IMR-90 (cell line): ENCODE measurements around the gene SCN8A. TPM values are rescaled to one million over a fixed set of nuclear protein-coding genes. Genes with fewer than 3 reads are reported as not detected.

Experiments
- ATAC-seq: fragments of 200-7000 bp; cut with Tn5 transposase; 2 replicates; pipeline ENCODE4 v1.9.1; 2020; ENCODE audit warnings: low read depth, mild to moderate bottlenecking, moderate library complexity
- BruUV-seq: library from RNA; stranded (reverse); fragments of 400-500 nt; replicated peaks from 2 replicates; lab custom pipeline; 2021; lab: Mats Ljungman, UMichigan
- CTCF ChIA-PET: fragments of 300-600 bp; formaldehyde crosslinking; extraction: SDS; loops from one replicate; lab custom pipeline; 2021; ENCODE audit warnings: antibody characterized with exemption; lab: Yijun Ruan, JAX
- POLR2A ChIA-PET: fragments of 300-600 bp; sonication (Branson Sonifier 250); formaldehyde crosslinking; loops from one replicate; lab custom pipeline; 2022; ENCODE audit warnings: antibody characterized with exemption; ENCODE audit not compliant: unreplicated experiment; lab: Charles Lee
- DNase-seq: peaks from one replicate; pipeline ENCODE4 v3.0.0; 2013
- H2AFZ ChIP-seq: replicated peaks from 2 replicates; pipeline ENCODE3; 2013; ENCODE audit warnings: low read length, mild to moderate bottlenecking; ENCODE audit not compliant: poor library complexity
- H2AK5ac ChIP-seq: 2 replicates; pipeline ENCODE4 v1.6.1; 2013; ENCODE audit warnings: low read depth, low read length, inconsistent platforms
- H2AK9ac ChIP-seq: replicated peaks from 2 replicates; pipeline ENCODE3; 2013; ENCODE audit warnings: mild to moderate bottlenecking, low read depth, low read length, moderate library complexity; ENCODE audit not compliant: poor library complexity
- H2BK120ac ChIP-seq: 2 replicates; pipeline ENCODE4 v1.6.1; 2013; ENCODE audit warnings: low read depth, low read length, inconsistent platforms
- H2BK15ac ChIP-seq: 3 replicates; pipeline ENCODE4 v1.6.1; 2013; ENCODE audit warnings: low read depth, low read length, inconsistent platforms
- H2BK20ac ChIP-seq: 2 replicates; pipeline ENCODE4 v1.6.1; 2013; ENCODE audit warnings: low read depth, mild to moderate bottlenecking, inconsistent platforms, low read length, moderate library complexity
- H2BK5ac ChIP-seq: 2 replicates; pipeline ENCODE4 v1.6.1; 2013; ENCODE audit warnings: mild to moderate bottlenecking, low read depth, low read length, inconsistent platforms; ENCODE audit not compliant: poor library complexity, severe bottlenecking
- H3K14ac ChIP-seq: replicated peaks from 2 replicates; pipeline ENCODE4 v1.6.1; 2013; ENCODE audit warnings: low read depth, low read length, inconsistent platforms
- H3K18ac ChIP-seq: 2 replicates; pipeline ENCODE4 v1.6.1; 2013; ENCODE audit warnings: low read depth, low read length, control low read depth
- H3K23ac ChIP-seq: 2 replicates; pipeline ENCODE4 v1.6.1; 2013; ENCODE audit warnings: low read depth, low read length, inconsistent platforms
- H3K27ac ChIP-seq: 2 replicates; pipeline ENCODE4 v1.5.1; 2013; ENCODE audit warnings: mild to moderate bottlenecking, control low read depth, low read length; ENCODE audit not compliant: insufficient read depth
- H3K27me3 ChIP-seq: 2 replicates; pipeline ENCODE4 v1.6.1; 2013; ENCODE audit warnings: low read length; ENCODE audit not compliant: control insufficient read depth, insufficient read depth
- H3K36me3 ChIP-seq: 2 replicates; pipeline ENCODE4 v1.6.1; 2013; ENCODE audit warnings: low read length, mixed read lengths; ENCODE audit not compliant: control insufficient read depth, insufficient read depth
- H3K4ac ChIP-seq: 2 replicates; pipeline ENCODE4 v1.6.1; 2013; ENCODE audit warnings: low read depth, low read length, inconsistent platforms
- H3K4me1 ChIP-seq: 2 replicates; pipeline ENCODE4 v1.6.1; 2013; ENCODE audit warnings: low read length, mixed read lengths; ENCODE audit not compliant: control insufficient read depth, insufficient read depth
- H3K4me2 ChIP-seq: 2 replicates; pipeline ENCODE4 v1.6.1; 2013; ENCODE audit warnings: low read depth, mild to moderate bottlenecking, control low read depth, low read length, moderate library complexity
- H3K4me3 ChIP-seq: 2 replicates; pipeline ENCODE4 v1.5.1; 2013; ENCODE audit warnings: low read depth, mild to moderate bottlenecking, control low read depth, low read length, moderate library complexity; ENCODE audit not compliant: insufficient read depth
- H3K56ac ChIP-seq: 2 replicates; pipeline ENCODE4 v1.6.1; 2013; ENCODE audit warnings: low read length, inconsistent platforms; ENCODE audit not compliant: insufficient read depth; ENCODE audit errors: extremely low read depth
- H3K79me1 ChIP-seq, 2 experiments: 2 replicates each; pipeline ENCODE4 v1.6.1; 2013; ENCODE audit warnings: low read length in 2 of 2, inconsistent platforms in 1 of 2, low read depth in 1 of 2
- H3K9ac ChIP-seq: 2 replicates; pipeline ENCODE4 v1.6.1; 2013; ENCODE audit warnings: low read depth, low read length, control low read depth
- H3K9me1 ChIP-seq: 2 replicates; pipeline ENCODE4 v1.6.1; 2013; ENCODE audit warnings: low read length, inconsistent platforms; ENCODE audit not compliant: insufficient read depth
- H3K9me3 ChIP-seq: 2 replicates; pipeline ENCODE4 v1.6.1; 2013; ENCODE audit warnings: low read length; ENCODE audit not compliant: control insufficient read depth, insufficient read depth
- H4K20me1 ChIP-seq: 2 replicates; pipeline ENCODE4 v1.6.1; 2013; ENCODE audit warnings: low read length, inconsistent platforms; ENCODE audit not compliant: insufficient read depth
- H4K5ac ChIP-seq: 2 replicates; pipeline ENCODE4 v1.6.1; 2013; ENCODE audit warnings: mild to moderate bottlenecking, low read depth, low read length, control low read depth
- H4K8ac ChIP-seq, 2 experiments: 2 replicates each; pipeline ENCODE4 v1.6.1; 2013; ENCODE audit warnings: low read depth in 2 of 2, low read length in 2 of 2, control low read depth in 1 of 2, inconsistent platforms in 1 of 2
- H4K91ac ChIP-seq: 2 replicates; pipeline ENCODE4 v1.6.1; 2013; ENCODE audit warnings: low read depth, low read length, inconsistent platforms; ENCODE audit not compliant: insufficient read depth
- BHLHE40 ChIP-seq: fragments of 150-350 bp; IDR thresholded peaks from 2 replicates; pipeline ENCODE4 v1.6.1; 2016; ENCODE audit warnings: mild to moderate bottlenecking, low read depth, low read length
- CEBPB ChIP-seq: IDR thresholded peaks from 2 replicates; pipeline ENCODE4 v1.6.1; 2012; ENCODE audit warnings: low read depth, low read length, improper control_type of control experiment
- CHD1 ChIP-seq: IDR thresholded peaks from 2 replicates; pipeline ENCODE4 v1.6.1; 2012; ENCODE audit warnings: low read depth, low read length, improper control_type of control experiment
- MAFK ChIP-seq: IDR thresholded peaks from 2 replicates; pipeline ENCODE4 v1.6.1; 2012; ENCODE audit warnings: low read depth, low read length, improper control_type of control experiment
- MAZ ChIP-seq: IDR thresholded peaks from 2 replicates; pipeline ENCODE4 v1.6.1; 2012; ENCODE audit warnings: low read depth, mild to moderate bottlenecking, low read length, improper control_type of control experiment, moderate library complexity, borderline replicate concordance
- NFE2L2 ChIP-seq: fragments of 150-350 bp; IDR thresholded peaks from 2 replicates; pipeline ENCODE4 v1.6.1; 2016; ENCODE audit warnings: low read depth, mild to moderate bottlenecking, low read length
- RAD21 ChIP-seq: IDR thresholded peaks from 2 replicates; pipeline ENCODE4 v1.6.1; 2012; ENCODE audit warnings: low read length, improper control_type of control experiment
- RCOR1 ChIP-seq: IDR thresholded peaks from 2 replicates; pipeline ENCODE4 v1.6.1; 2012; ENCODE audit warnings: mild to moderate bottlenecking, low read length, improper control_type of control experiment; ENCODE audit not compliant: insufficient replicate concordance
- RFX5 ChIP-seq: IDR thresholded peaks from 2 replicates; pipeline ENCODE4 v1.8.0; 2012; ENCODE audit warnings: low read depth, mild to moderate bottlenecking, low read length, moderate library complexity
- SMC3 ChIP-seq: fragments of 150-350 bp; IDR thresholded peaks from 2 replicates; pipeline ENCODE4 v1.6.1; 2016; ENCODE audit warnings: low read depth, mild to moderate bottlenecking, antibody characterized with exemption, low read length, moderate library complexity
- WGBS, 2 experiments: methylation state at CpG; one replicate each; pipeline versions ENCODE4 v1.1.5 to v1.1.7; 2013; ENCODE audit warnings: missing lambda C conversion rate in 2 of 2; ENCODE audit not compliant: insufficient read length in 1 of 2; ENCODE audit errors: extremely low coverage in 2 of 2; 5-methylcytosine and 5-hydroxymethylcytosine counted together
- dilution Hi-C: fragments of 300-500 bp; cut with HindIII; formaldehyde crosslinking; loops from one replicate; pipeline ENCODE4 v1.14.3; 2018; ENCODE audit warnings: low sequenced_read_pairs; ENCODE audit not compliant: unreplicated experiment
- in situ Hi-C: fragments of 300-500 bp; cut with MboI; formaldehyde crosslinking; loops from 3 replicates; pipeline ENCODE4 v1.14.3; 2019; ENCODE audit warnings: low sequenced_read_pairs, inconsistent platforms, mixed read lengths
- intact Hi-C: fragments of 100-400 bp; cut with micrococcal nuclease; formaldehyde crosslinking; loops from 2 replicates; pipeline ENCODE4 v1.10.0; 2022
- polyA plus RNA-seq, 3 experiments: library from polyadenylated mRNA; depleted of rRNA; stranded (reverse); fragments of >200 nt; gene quantifications; 2 replicates each; pipeline ENCODE4 v1.2.3, GENCODE V29; 2012; ENCODE audit warnings: low replicate concordance in 1 of 3
- total RNA-seq: library from RNA; depleted of rRNA; stranded (reverse); fragments of >200 nt; gene quantifications from 2 replicates; pipeline ENCODE4 v1.2.3, GENCODE V29; 2012
- TF ChIP-seq, protein P1 (sequence below): conservative IDR thresholded peaks from 2 replicates; pipeline ENCODE4 v1.5.1; 2012; ENCODE audit warnings: mild to moderate bottlenecking, low read depth, low read length, improper control_type of control experiment

SCN8A gene
- total and polyA plus RNA-seq, 2 of the 4 experiments (the other 2 are of a cell fraction): 6.9 to 19.7 TPM

DNA sequence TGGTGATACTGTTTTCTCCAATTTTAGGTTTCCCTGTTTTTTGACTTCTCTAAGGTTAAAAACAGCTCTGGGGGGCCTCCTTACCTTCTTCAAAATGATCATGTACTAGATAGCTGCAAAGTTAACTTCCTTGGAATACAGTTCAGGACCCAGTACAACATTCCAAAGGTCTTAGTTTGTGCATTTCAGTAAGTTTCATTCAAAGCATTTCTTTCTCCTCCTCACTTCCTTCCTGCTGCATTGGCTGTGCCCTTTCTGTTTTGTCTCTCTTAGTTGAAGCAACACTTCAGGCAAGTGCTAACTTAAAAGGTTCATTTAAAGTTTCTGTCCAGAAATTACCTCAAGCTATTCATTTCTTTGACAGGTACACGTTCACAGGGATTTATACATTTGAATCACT, 95.7 kb downstream of the SCN8A start:
- ChIA-PET POLR2A (no interaction called here), CTCF (no interaction called here)
- Histone ChIP-seq H3K14ac (0 out of 2 replicates have a peak overlapping the region, but pooled peaks have one; percentile 8), H4K91ac (no peak overlapping the region), H3K4me1 (peaks cover 4% of the 10 kb centered on the region; the same call in 1 of the 2 replicates), H3K23ac (no peak overlapping the region), H2AFZ (no peak overlapping the region), H3K79me1 (peaks cover 0 to 22% of the 10 kb centered on the region in 2 experiments; a peak in 3 of 4 replicates), H2BK15ac (0 out of 3 replicates have a peak overlapping the region, but pooled peaks have one; percentile 21), H2AK5ac (peak overlapping the region; percentile 21; the same call in 1 of the 2 replicates), H3K56ac (no peak overlapping the region), H2BK20ac (no peak overlapping the region), H4K8ac (no peak overlapping the region), H2AK9ac (no peak overlapping the region), H3K9me1 (peaks cover 4% of the 10 kb centered on the region; the same call in 1 of the 2 replicates), H3K9me3 (no peaks in the 10 kb centered on the region), H3K4me2 (no peak overlapping the region; the same call in 1 of the 2 replicates), H3K9ac (no peak overlapping the region), H3K4me3 (no peak overlapping the region), H3K36me3 (no peaks in the 10 kb centered on the region), H2BK5ac (peak overlapping the region; percentile 17), H3K27ac (no peak overlapping the region), H2BK120ac (peak overlapping the region; percentile 32; the same call in 1 of the 2 replicates), H3K18ac (no peak overlapping the region), H4K20me1 (no peaks in the 10 kb centered on the region), H4K5ac (no peak overlapping the region), H3K27me3 (no peaks in the 10 kb centered on the region), H3K4ac (0 out of 2 replicates have a peak overlapping the region, but pooled peaks have one; percentile 39)
- dilution Hi-C loops (no loop called here), in situ Hi-C loops (no loop called here), intact Hi-C loops (loop anchor here (10.0 kb wide), 1 partner anchor 262 kb away; the partner anchor contains the start of gene SLC4A8)
- TF ChIP-seq RFX5 (no peak), MAZ (no peak), MAFK (no peak), RAD21 (no peak), SMC3 (no peak), RCOR1 (no peak), CEBPB (no peak), CHD1 (no peak), BHLHE40 (no peak), NFE2L2 (no peak)
- TF ChIP-seq, protein P1, sequence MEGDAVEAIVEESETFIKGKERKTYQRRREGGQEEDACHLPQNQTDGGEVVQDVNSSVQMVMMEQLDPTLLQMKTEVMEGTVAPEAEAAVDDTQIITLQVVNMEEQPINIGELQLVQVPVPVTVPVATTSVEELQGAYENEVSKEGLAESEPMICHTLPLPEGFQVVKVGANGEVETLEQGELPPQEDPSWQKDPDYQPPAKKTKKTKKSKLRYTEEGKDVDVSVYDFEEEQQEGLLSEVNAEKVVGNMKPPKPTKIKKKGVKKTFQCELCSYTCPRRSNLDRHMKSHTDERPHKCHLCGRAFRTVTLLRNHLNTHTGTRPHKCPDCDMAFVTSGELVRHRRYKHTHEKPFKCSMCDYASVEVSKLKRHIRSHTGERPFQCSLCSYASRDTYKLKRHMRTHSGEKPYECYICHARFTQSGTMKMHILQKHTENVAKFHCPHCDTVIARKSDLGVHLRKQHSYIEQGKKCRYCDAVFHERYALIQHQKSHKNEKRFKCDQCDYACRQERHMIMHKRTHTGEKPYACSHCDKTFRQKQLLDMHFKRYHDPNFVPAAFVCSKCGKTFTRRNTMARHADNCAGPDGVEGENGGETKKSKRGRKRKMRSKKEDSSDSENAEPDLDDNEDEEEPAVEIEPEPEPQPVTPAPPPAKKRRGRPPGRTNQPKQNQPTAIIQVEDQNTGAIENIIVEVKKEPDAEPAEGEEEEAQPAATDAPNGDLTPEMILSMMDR: no peak
- DNase-seq (peak; percentile 42), ATAC-seq (peak; percentile 71)
- no TSS peak for BruUV-seq
- WGBS, 2 experiments: no CpG with 5 or more reads among the region's 1 CpG
